HCT116 (cell line): Measurements from ENCODE around the gene DERA. TPM values are rescaled to one million over a fixed set of nuclear protein-coding genes. Genes with fewer than 3 reads are reported as not detected.

Experiments
- ATAC-seq: fragments of 200-7000 bp; cut with Tn5 transposase; 2 replicates; pipeline ENCODE4 v1.9.1; 2020; ENCODE audit warnings: mild to moderate bottlenecking, moderate library complexity
- BruUV-seq: library from RNA; stranded (reverse); fragments of 400-500 nt; replicated peaks from 2 replicates; lab custom pipeline; 2021; lab: Mats Ljungman, UMichigan
- CTCF ChIA-PET: fragments of 300-600 bp; sonication (Branson Sonifier 250); formaldehyde crosslinking; loops from one replicate; lab custom pipeline; 2021; ENCODE audit warnings: antibody characterized with exemption; lab: Charles Lee
- POLR2A ChIA-PET: fragments of 300-600, 350-600 bp; sonication (Branson Sonifier 250); formaldehyde crosslinking; loops from one replicate; lab custom pipeline; 2021; ENCODE audit warnings: antibody characterized with exemption; lab: Charles Lee
- RAD21 ChIA-PET, 2 experiments: fragments of 300-600 bp; sonication (Branson Sonifier 250); formaldehyde crosslinking; loops; one replicate each; lab custom pipeline; 2023; ENCODE audit warnings: low total read pairs in 2 of 2; ENCODE audit not compliant: uncharacterized antibody in 2 of 2, unreplicated experiment in 2 of 2, low non-redundant PET in 1 of 2; lab: Charles Lee
- DNase-seq: peaks from one replicate; pipeline ENCODE4 v3.0.0-alpha.2; 2010; ENCODE audit warnings: low read depth, low spot score
- H2AFZ ChIP-seq: fragments of 200-600 bp; shearing (Covaris generic), sonication (generic); 2 replicates; pipeline ENCODE4 v1.6.1; 2017; ENCODE audit warnings: low read depth, mixed run types, mixed read lengths, antibody characterized with exemption, low read length; ENCODE audit not compliant: poor library complexity, severe bottlenecking
- H3K27ac ChIP-seq: 2 replicates; pipeline ENCODE4 v1.5.1; 2012; ENCODE audit warnings: low read depth, low read length
- H3K27me3 ChIP-seq: fragments of 200-600 bp; sonication (generic); 2 replicates; pipeline ENCODE4 v1.6.1; 2016; ENCODE audit warnings: mixed run types, low read length, mixed read lengths; ENCODE audit not compliant: insufficient read depth
- H3K36me3 ChIP-seq, 2 experiments: fragments of 200-500 bp in 1 of 2; fragments of 200-600 bp in 1 of 2; sonication (Bioruptor generic) in 1 of 2; sonication (generic) in 1 of 2; 2 replicates each; pipeline versions ENCODE4 v1.5.1 to v1.6.1; 2014 to 2016; ENCODE audit warnings: low read length in 2 of 2, inconsistent platforms in 1 of 2, mixed read lengths in 1 of 2, mixed run types in 1 of 2; ENCODE audit not compliant: insufficient read depth in 2 of 2, control insufficient read depth in 1 of 2
- H3K4me1 ChIP-seq, 2 experiments: fragments of 200-600 bp in 1 of 2; sonication (generic) in 1 of 2; 2 replicates each; pipeline versions ENCODE4 v1.5.1 to v1.6.1; 2012 to 2017; ENCODE audit warnings: low read length in 2 of 2, inconsistent platforms in 1 of 2, mild to moderate bottlenecking in 1 of 2, mixed read lengths in 1 of 2, mixed run types in 1 of 2, moderate library complexity in 1 of 2; ENCODE audit not compliant: insufficient read depth in 2 of 2, control insufficient read depth in 1 of 2
- H3K4me2 ChIP-seq: fragments of 200-600 bp; sonication (generic); 2 replicates; pipeline ENCODE4 v1.6.1; 2017; ENCODE audit warnings: mixed run types, low read length, mixed read lengths
- H3K4me3 ChIP-seq, 2 experiments: fragments of 200-600 bp in 1 of 2; sonication (generic) in 1 of 2; replicated peaks in 1 of 2; 2 replicates each; pipeline ENCODE4 v1.5.1; 2011 to 2016; ENCODE audit warnings: low read length in 2 of 2, control low read depth in 1 of 2, low read depth in 1 of 2, mild to moderate bottlenecking in 1 of 2, mixed read lengths in 1 of 2, mixed run types in 1 of 2
- H3K79me2 ChIP-seq: fragments of 200-600 bp; sonication (generic); 2 replicates; pipeline ENCODE4 v1.6.1; 2017; ENCODE audit warnings: mild to moderate bottlenecking, mixed run types, low read length, moderate library complexity, mixed read lengths; ENCODE audit not compliant: insufficient read depth
- H3K9ac ChIP-seq: fragments of 200-600 bp; sonication (generic); 2 replicates; pipeline ENCODE4 v1.6.1; 2016; ENCODE audit warnings: low read length, mixed read lengths
- H3K9me2 ChIP-seq: fragments of 200-600 bp; sonication (generic), shearing (Covaris generic); 2 replicates; pipeline ENCODE4 v1.6.1; 2017; ENCODE audit warnings: mixed run types, mild to moderate bottlenecking, moderate library complexity; ENCODE audit not compliant: insufficient read depth
- H3K9me3 ChIP-seq, 2 experiments: fragments of 200-500 bp in 1 of 2; fragments of 200-600 bp in 1 of 2; sonication (Bioruptor generic) in 1 of 2; sonication (generic) in 1 of 2; 2 replicates each; pipeline ENCODE4 v1.6.1; 2014 to 2017; ENCODE audit warnings: low read length in 2 of 2, mixed read lengths in 2 of 2, inconsistent platforms in 1 of 2, low read depth in 1 of 2, mild to moderate bottlenecking in 1 of 2, mixed run types in 1 of 2, moderate library complexity in 1 of 2; ENCODE audit not compliant: control insufficient read depth in 1 of 2, insufficient read depth in 1 of 2
- H4K20me1 ChIP-seq: fragments of 200-600 bp; sonication (generic), shearing (Covaris generic); 2 replicates; pipeline ENCODE4 v1.6.1; 2017; ENCODE audit warnings: mixed run types, mild to moderate bottlenecking, moderate library complexity; ENCODE audit not compliant: insufficient read depth
- CBX3 ChIP-seq: IDR thresholded peaks from 2 replicates; pipeline ENCODE4 v1.6.1; 2012; ENCODE audit warnings: low read depth
- EZH2 ChIP-seq: fragments of 200-600 bp; sonication (generic); IDR thresholded peaks from 2 replicates; pipeline ENCODE4 v1.6.1; 2017; ENCODE audit warnings: antibody characterized with exemption, mixed run types
- EZH2phosphoT487 ChIP-seq: fragments of 200-600 bp; IDR thresholded peaks from 2 replicates; pipeline ENCODE4 v1.6.1; 2018; ENCODE audit warnings: antibody characterized with exemption, borderline replicate concordance
- FOSL1 ChIP-seq: IDR thresholded peaks from 2 replicates; pipeline ENCODE4 v1.6.1; 2012; ENCODE audit warnings: low read depth
- JUND ChIP-seq: IDR thresholded peaks from 2 replicates; pipeline ENCODE4 v1.6.1; 2012
- POLR2A ChIP-seq: IDR thresholded peaks from 2 replicates; pipeline ENCODE4 v1.7.0; 2011; ENCODE audit warnings: borderline replicate concordance; ENCODE audit not compliant: insufficient read depth, insufficient read length; ENCODE audit errors: extremely low read depth
- RAD21 ChIP-seq: IDR thresholded peaks from 2 replicates; pipeline ENCODE4 v1.6.1; 2012; ENCODE audit warnings: low read depth, mild to moderate bottlenecking
- ZFX ChIP-seq: fragments of 450-650 bp; IDR thresholded peaks from 2 replicates; pipeline ENCODE4 v1.6.1; 2017
- intact Hi-C: fragments of 100-400 bp; cut with micrococcal nuclease; formaldehyde crosslinking; loops from 2 replicates; pipeline ENCODE4 v1.10.0; 2022
- total RNA-seq: library from RNA; stranded (reverse); gene quantifications from one replicate; pipeline ENCODE4 v1.2.1, GENCODE V29; 2021; ENCODE audit not compliant: unreplicated experiment
- TF ChIP-seq, protein P1 (sequence below): IDR thresholded peaks from 2 replicates; pipeline ENCODE4 v1.6.1; 2012; ENCODE audit warnings: low read depth
- TF ChIP-seq, protein P2 (sequence below): IDR thresholded peaks from 2 replicates; pipeline ENCODE4 v1.6.1; 2012
- TF ChIP-seq, protein P3 (sequence below): IDR thresholded peaks from 2 replicates; pipeline ENCODE4 v1.6.1; 2012

Gene DERA
- total RNA-seq, 1 experiment from 2014 or later: 32.6 TPM

DNA sequence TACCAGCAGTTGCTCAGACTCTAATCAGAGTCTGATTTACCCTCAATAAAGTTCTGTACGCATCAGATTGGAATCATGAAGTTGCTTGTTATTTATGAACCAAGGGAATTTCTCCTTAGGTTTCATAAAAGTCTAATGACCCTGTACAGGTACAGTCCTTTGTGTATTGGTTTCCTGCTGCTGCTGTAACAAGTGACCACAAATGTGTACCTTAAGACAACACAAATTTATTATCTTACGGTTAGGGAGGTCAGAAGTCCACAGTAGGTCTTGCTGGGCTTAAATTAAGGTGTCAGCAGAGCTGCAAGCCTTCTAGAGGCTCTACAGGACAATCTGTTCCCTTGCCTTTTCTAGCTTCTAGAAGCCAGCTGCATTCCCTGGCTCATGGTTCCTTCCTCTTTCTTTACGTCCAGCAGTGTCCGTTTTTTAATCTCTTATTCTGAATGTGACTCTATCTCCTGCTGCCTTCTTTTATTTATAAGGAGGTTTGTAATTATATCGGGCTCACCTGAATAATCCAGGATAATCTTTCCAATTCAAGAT is 6.7 kb upstream of the DERA start:
- H3K9me2 ChIP-seq: no peaks in the 10 kb centered on the region
- H4K20me1 ChIP-seq: 0 out of 2 replicates have a peak, but pooled peaks cover 4% of the 10 kb centered on the region
- no peak overlapping the region for H3K27ac ChIP-seq
- RAD21 ChIA-PET: no interaction called here
- H3K4me3 ChIP-seq: no peak overlapping the region
- intact Hi-C loops: no loop called here
- no TSS peak for BruUV-seq
- H3K9me3 ChIP-seq: no peaks in the 10 kb centered on the region
- H3K36me3 ChIP-seq: peaks cover 34 to 42% of the 10 kb centered on the region in 2 experiments
- peaks cover 0 to under 1% of the 10 kb centered on the region in 2 experiments; a peak in 1 of 4 replicates for H3K4me1 ChIP-seq
- TF ChIP-seq POLR2A (no peak), JUND (no peak), ZFX (no peak), FOSL1 (no peak), EZH2phosphoT487 (no peak), CBX3 (no peak), RAD21 (no peak), EZH2 (no peak)
- TF ChIP-seq, protein P1, sequence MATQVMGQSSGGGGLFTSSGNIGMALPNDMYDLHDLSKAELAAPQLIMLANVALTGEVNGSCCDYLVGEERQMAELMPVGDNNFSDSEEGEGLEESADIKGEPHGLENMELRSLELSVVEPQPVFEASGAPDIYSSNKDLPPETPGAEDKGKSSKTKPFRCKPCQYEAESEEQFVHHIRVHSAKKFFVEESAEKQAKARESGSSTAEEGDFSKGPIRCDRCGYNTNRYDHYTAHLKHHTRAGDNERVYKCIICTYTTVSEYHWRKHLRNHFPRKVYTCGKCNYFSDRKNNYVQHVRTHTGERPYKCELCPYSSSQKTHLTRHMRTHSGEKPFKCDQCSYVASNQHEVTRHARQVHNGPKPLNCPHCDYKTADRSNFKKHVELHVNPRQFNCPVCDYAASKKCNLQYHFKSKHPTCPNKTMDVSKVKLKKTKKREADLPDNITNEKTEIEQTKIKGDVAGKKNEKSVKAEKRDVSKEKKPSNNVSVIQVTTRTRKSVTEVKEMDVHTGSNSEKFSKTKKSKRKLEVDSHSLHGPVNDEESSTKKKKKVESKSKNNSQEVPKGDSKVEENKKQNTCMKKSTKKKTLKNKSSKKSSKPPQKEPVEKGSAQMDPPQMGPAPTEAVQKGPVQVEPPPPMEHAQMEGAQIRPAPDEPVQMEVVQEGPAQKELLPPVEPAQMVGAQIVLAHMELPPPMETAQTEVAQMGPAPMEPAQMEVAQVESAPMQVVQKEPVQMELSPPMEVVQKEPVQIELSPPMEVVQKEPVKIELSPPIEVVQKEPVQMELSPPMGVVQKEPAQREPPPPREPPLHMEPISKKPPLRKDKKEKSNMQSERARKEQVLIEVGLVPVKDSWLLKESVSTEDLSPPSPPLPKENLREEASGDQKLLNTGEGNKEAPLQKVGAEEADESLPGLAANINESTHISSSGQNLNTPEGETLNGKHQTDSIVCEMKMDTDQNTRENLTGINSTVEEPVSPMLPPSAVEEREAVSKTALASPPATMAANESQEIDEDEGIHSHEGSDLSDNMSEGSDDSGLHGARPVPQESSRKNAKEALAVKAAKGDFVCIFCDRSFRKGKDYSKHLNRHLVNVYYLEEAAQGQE: no peak
- TF ChIP-seq, protein P2, sequence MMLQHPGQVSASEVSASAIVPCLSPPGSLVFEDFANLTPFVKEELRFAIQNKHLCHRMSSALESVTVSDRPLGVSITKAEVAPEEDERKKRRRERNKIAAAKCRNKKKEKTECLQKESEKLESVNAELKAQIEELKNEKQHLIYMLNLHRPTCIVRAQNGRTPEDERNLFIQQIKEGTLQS: no peak
- TF ChIP-seq, protein P3, sequence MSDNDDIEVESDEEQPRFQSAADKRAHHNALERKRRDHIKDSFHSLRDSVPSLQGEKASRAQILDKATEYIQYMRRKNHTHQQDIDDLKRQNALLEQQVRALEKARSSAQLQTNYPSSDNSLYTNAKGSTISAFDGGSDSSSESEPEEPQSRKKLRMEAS: no peak
- POLR2A ChIA-PET: no interaction called here
- CTCF ChIA-PET: no interaction called here
- no peak overlapping the region for H3K4me2 ChIP-seq
- no peak overlapping the region for H2AFZ ChIP-seq
- ATAC-seq (no peak), DNase-seq (no peak)
- H3K79me2 ChIP-seq: peaks cover 17% of the 10 kb centered on the region
- no peaks in the 10 kb centered on the region for H3K27me3 ChIP-seq
- H3K9ac ChIP-seq: no peak overlapping the region
